CD1c-positive myeloid dendritic cell (primary cell): ENCODE measurements around the gene CAMTA1.

Experiments used
- DNase-seq: peaks from one replicate; pipeline ENCODE4 v3.0.0-alpha.2; 2016; ENCODE audit errors: extremely low spot score

CAMTA1 gene

DNA sequence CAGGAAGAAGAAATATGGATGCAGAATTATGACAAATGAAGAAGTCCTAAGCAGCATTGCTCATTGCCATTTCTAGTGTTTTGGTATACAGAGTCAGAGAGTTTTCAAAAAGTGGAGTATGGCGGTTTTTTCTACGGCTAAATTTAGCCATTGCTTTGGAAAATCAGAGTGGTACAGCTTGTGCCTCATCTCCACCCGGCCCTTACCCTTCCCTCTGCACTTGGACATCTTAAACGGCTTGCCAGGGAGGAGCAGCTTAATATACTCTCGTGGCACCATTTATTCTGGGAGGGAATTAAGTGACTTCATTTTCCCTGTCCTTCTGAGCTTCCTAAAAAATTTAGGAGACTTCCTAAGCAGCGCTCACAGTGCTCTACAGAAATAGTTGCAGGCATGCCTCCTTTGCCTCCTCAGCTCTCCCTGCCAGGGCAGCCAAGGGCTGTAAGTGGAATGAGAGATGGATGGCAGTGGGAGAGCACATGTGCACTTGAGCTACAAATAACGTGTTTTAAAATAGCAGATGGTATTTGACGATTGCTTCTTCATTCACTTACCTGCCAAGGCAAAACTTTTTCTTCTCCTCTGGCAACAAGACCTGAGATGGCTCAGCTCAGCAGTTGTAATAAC, 934.3 kb downstream of the CAMTA1 start:
- no peak for DNase-seq

DNA sequence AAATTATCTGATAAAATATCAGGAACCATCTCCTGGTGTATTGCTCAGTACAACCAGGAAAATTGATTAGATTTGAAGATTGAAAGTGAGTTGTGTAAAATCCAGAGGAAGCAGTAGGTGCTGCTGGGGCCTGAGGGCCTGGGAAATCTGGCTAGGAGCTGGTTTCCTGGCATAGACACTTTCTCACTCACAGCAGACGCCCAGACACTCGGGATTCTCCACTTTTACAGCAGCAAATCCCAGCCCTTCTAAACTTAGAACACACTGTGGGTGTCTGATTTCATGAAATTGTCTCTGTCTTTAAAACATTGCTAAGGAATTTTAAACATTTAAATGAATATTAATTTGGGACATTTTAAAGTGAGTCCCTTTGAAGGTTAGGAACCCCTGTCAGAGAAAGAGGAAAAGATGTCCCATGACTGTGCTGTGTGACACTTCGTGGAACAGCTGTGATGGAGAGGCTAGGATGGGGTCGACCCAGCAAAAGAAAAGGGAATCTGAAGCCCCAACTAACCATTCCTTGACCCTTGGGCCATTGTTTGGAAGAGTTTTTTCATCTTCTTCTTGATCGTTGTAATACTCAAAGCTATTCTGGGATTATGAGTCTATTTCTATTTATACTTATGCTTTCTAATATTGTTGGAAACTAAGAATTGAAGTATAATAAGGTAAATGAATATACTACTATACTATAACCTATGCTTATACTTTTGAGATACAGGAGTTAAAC, 936.9 kb downstream of the CAMTA1 start:
- DNase-seq, result no peak

DNA sequence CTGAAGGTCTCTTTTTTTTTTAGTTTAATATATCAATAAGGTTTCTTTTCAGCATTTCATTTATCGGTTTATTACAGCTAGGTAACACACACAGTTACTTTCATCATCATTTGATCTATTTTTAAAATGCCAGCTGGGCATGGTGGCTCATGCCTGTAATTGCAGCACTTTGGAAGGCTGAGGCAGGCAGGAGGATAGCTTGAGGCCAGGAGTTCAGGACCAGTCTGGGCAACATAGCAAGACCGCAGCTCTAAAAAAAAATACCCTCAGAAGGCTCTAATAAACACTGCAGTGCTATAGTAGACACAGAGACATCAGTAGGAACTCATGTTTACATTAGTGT, 937.4 kb downstream of the CAMTA1 start:
- DNase-seq, result no peak

DNA sequence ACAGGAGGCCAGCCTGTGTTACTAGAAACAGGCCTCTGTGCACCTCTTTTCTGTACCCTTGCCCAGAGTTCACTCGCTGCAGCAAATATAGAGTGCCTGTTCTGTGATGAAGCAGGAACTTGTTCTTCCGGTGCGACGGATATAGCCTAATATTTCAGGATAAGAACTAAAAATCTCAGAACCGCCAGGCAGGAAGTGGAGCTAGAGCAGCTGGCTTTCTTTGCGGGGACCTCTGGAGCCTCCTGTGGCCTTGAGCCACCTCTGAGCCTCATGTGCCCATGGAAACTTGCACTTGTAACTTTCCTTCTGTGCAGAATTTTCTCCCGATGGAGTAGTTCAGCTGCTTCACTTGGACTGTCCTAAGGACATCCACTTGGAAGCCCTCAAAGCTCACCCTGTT, 941.4 kb downstream of the CAMTA1 start:
- DNase-seq, result no peak

DNA sequence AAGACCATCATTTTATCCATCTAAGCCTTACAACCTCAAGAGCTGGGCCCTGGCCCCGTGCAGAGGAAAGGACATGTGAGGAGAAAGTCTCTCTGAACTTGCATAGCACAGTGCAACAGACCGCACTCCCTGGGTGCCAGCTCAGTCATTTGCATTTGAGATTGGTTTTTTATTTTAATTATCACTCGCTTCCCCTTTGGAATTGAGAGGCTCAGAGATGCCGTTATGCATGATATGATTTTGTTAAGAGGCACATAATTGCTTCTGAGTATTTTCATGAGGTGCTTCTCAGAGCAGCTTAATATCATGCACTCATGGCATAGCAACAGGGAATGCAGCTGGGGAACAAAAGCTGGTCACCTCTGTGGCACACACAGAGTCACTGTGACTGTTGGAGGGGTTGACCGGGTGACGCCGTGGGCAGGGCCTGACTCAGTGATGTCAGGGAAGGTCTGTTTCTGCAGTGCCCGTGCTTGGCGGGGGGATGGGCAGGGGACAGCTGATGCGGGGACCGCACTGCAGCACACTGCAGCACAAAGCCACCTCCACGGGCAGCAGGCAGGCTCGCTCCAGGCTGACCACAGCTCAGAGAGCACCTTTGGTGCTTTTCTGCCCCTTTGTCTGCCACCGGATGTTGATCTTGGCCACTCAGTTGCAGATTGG, 942.7 kb downstream of the CAMTA1 start:
- DNase-seq, result no peak

DNA sequence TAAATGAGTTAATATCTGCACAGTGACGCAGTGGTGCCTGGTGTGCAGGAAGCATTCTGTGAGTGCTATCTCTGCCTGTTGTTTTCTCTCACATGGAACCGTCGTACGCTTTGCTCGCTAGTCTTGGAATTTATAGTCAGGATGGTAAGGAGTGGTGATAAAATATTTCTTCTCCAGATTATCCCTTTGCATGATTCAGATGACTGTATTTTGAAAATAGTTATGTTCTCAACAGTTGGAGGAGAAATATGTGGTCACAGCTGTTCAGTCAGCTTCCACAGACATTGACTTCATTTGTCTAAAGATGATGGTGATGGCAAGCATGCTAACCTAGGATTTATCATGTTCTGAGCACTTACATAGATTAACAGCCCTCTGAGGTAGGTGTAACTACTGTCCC, 944.5 kb downstream of the CAMTA1 start:
- DNase-seq, result no peak

DNA sequence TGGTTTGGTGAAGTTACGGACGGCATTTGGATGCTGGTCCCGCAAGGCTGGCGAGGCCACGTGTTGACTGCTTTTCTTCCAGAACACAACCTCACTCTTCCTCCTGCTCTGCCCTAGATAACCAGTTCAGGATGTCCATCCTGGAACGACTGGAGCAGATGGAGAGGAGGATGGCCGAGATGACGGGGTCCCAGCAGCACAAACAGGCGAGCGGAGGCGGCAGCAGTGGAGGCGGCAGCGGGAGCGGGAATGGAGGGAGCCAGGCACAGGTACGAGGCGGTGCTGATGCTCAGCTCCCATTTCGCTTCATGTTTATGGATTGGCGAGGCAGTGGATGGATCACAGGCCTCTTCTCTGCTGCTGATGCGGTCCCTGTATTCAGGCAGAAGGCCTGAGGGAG, 947.1 kb downstream of the CAMTA1 start:
- no peak for DNase-seq

DNA sequence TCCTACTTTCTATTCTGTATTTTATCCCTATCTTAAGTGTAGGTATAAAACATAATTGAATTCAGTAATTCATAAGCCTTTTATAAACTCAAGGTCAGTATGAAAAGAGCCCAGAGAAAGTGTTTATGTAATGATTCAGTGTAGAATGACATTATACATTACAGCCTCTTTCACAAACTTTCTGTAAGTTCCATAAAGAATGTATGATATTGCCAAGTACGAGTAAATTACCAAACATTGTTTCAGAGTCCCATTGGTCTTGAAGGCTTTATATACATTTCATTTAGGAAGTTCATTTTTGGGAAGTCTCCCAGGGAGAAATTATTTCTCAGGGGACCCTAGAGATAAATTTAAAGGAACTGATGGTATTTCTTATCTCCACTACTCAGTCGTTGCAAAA, 948.0 kb downstream of the CAMTA1 start:
- no peak for DNase-seq

DNA sequence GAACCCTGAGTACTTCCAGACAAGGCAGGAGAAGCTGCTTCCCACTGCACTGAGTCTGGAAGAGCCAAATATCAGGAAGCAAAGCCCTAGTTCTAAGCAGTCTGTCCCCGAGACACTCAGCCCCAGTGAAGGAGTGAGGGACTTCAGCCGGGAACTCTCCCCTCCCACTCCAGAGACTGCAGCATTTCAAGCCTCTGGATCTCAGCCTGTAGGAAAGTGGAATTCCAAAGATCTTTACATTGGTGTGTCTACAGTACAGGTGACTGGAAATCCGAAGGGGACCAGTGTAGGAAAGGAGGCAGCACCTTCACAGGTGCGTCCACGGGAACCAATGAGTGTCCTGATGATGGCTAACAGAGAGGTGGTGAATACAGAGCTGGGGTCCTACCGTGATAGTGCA, 952.8 kb downstream of the CAMTA1 start:
- DNase-seq, result no peak

DNA sequence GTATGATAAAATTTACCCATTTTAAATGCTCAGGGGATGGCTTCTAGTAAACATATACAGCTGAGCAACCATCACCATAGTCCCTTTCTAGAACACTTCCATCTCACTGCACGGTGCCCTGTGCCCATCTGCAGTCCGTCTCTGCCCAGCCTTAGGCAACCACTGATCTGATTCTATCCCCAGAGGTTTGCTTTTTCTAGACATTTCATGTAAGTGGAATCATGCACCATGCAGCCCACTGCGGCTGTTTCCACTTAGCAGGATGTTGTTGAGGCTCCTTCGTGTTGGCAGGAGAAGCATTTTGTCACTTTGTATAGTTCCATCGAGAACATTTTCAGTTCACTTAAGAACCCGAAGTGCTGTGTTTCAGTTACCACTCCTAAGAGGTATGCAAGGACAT, 958.1 kb downstream of the CAMTA1 start:
- DNase-seq, result no peak

DNA sequence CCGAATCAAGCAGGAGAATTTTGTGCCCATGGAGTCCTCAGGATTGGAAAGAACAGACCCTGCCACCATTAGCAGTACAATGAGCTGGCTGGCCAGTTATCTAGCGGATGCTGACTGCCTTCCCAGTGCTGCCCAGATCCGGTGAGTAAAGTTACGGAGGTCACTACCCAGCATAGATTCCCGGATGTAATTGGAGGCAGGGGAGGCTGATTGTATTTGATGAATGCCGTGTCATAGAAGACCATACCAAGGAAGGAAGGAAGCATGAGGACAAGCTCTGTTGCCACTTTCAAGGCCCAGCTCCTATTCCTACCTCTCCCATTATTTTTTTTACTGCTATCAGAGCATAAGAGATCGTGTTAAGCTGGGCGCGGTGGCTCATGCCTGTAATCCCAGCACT, 959.6 kb downstream of the CAMTA1 start:
- DNase-seq, result no peak

DNA sequence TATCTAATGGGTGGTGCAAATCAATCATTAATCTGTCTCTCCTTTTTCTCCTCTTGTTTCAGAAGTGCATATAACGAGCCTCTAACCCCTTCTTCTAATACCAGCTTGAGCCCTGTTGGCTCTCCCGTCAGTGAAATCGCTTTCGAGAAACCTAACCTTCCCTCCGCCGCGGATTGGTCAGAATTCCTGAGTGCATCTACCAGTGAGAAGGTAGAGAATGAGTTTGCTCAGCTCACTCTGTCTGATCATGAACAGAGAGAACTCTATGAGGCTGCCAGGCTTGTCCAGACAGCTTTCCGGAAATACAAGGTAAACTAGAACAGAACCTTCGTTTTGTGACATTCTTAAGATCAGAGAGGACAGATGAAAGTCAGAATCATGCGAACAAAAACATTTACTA, 960.5 kb downstream of the CAMTA1 start:
- no peak for DNase-seq

DNA sequence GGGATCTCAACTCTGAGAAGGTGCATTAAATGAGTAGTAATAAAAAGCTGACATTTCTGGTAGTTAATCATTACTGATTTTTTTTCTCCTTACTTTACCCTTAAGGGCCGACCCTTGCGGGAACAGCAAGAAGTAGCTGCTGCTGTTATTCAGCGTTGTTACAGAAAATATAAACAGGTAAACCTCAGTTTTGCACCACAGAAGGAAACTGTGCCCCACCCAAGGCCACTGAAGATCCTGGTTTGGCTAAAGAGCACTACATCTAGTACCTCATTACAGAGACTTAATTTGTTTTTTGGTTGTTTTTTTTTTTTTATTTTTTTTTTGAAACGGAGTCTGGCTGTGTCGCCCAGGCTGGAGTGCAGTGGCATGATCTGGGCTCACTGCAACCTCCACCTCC, 962.4 kb downstream of the CAMTA1 start:
- DNase-seq, result no peak

DNA sequence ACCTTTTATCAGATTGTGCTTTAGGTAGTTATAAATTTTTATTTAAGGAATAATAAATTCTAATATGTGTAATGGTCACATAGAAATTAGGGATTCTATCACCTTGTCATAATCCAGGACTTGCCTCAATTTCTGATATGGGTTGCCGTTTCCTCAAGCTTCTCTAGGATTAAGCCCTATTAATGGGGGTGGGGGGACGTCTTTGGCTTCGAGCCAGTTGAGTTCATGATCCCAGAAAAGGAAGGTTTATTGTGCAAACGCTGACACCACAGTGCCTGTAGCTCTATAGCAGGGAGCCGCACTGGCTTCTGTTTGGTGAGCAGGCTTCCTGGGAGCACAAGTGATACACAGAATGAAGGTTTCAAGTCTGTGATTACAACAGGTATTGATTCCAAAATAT, 963.9 kb downstream of the CAMTA1 start:
- DNase-seq, result no peak

DNA sequence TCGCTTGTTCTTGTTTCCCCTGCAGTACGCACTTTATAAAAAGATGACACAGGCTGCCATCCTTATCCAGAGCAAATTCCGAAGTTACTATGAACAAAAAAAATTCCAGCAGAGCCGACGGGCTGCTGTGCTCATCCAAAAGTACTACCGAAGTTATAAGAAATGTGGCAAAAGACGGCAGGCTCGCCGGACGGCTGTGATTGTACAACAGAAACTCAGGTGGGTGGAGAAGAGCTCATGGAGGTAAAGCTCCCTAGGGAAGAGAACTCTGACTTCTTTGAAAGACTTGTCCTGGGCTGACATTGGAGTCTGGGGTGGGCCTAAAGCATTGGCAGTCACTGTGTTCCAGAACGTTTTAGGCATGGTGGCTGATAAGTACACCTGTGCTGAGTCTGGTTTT, 965.9 kb downstream of the CAMTA1 start:
- no peak for DNase-seq

DNA sequence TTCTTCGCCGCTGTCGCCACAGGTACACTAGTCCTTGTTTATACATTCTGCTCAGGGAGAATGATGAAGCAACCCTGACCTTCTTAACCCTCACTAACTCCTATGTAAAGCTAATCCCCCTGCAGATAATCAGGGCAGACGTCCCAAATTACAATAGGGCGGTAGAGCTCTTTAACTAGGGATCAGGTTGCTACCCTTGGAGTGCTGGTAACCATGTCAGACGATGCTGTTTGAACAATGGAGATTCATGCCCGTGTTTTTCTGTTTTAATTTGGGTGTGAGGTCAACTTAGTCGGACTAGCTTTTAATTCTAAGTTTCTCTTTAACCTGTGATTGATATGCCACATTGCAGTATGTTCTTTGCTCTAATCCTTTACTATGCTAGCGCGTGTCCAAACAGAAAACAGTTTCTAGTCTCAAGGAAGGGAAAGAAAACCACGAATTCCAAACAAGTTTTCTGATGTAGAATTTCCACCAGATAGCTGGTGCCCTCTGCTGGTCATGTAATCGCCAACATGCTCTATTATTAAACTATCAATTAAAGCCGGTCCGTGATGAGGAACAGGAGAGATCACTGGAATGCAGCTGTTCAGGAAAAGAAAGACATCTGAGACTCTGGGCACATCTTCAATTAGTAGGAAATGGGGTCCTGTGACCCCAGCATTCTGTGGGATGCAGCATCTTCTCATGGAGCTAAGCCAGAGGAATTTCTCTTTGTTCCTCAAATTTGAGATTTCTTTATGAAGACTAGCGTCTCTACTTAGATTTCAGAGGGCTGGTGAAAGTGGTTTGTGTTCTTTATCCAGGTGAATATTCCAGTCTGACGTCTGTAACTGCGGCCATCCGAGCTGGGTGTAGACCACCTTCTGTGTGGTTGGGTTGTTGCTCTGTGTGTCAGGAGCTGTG, 967.5 kb downstream of the CAMTA1 start:
- DNase-seq, result peak; percentile 71

DNA sequence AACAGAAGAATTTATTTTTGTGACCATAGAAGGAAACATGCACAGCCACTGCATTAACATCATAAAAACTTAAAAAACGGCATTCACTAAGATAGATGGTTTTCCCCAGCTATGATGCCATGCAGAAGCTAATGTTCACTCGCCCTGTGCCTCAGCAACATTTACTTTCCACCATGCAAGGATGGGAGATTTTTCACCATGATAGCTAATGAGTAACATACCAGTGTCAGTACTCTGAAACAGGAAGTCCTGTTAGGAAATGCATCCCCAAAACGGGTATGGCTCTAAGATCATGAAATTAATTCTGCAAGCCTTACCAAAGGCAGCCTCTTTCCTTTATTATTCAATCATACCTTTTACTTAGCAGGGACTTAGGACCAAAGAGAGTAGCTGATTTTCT, 968.4 kb downstream of the CAMTA1 start:
- DNase-seq, result peak; percentile 17

DNA sequence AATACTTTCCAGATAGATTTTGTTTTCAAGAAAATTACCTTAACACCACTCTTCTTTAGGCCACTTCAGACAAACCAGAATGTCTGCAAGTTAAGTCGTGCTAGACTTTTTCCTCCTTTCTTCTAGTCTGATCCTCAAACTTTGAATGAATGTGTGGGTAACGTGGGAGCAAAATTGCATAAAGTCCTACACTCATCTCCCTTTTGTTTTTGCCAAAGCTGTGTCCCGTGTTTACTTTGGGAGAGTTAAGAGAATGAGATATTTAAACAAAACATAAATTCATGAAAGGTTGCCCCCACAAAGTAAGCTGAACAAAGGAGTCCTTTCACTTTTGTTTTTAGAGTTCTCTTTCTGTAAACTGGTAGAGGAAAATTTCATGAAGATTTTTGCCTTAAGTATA, 969.0 kb downstream of the CAMTA1 start:
- DNase-seq, result no peak

DNA sequence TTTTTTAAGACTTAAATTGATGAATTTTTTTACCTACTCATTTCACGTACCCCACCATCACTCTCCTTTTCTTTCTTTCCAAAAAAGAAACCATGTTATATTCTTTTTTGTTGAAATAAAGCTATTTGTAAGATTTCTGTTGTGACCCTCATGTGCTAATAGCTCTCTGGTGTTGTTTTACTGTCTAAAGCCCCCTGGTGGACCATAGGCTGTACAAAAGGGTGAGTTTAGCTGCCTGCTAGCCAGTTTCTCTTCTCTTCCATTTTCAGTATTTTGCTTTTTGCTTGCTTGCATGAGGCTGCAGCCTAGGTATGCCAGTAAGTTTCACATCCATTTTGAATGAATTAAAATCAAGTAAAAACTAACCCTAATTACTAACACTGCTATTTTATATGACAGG, 970.2 kb downstream of the CAMTA1 start:
- DNase-seq, result no peak

DNA sequence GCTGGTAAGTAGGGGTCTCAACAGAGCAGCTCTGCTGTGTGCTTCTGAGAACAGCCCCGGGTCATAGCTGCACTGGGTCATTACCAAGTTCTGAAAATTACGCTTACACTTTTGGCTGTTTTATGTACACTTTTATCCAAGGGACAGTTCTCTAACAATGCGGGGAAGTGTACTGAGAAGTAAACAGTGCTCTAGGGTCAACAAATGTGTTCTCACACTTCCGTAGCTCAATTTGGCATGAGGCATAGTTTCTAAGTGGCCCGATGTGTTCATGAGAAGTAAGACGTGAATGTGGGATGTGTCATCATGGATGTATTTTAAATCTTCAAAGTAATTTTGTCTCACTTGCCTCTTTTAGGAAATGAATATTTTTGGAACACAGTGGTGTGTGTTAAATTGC, 975.0 kb downstream of the CAMTA1 start:
- no peak for DNase-seq

DNA sequence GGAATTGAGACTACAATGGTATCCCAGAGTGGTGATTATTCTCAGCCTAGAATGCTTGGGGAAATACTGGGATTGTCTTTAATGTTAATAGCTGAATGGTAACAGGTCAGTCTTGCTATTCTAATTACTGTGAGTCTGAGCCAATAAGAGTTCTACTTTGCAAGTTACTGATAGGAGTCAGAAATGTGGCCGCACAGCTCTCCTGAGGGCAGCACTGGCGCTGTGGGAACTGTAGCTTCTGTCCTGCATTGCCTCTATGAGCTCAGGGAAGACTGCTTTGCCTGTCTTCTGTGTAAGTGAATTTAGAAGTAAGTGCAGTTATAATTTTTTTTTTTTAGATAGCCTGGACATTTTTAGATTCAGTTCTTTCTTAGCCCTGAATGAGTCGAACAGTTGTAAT, 975.8 kb downstream of the CAMTA1 start:
- no peak for DNase-seq

DNA sequence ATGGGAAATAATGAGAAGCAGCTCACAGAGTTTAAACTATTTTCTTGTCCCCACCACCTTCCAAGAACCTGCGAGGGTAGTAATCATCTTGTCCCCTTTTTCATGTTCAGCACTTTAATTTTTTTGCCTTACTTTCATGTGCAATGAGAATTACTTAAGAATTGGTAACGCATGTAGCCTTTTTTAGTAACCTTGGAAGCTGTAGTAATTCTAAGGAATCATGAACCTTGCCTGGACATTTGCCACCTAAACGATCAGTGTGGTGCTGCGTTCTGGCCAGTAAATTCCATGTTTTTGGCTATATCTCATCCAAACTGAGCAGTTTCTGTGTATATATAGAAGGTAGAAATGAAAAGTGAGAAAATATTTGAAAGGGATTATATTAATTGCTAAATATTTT, 981.9 kb downstream of the CAMTA1 start:
- DNase-seq, result no peak
